RWPE2 (cell line): ENCODE results near the gene SLC19A1.

Experiments
- ATAC-seq: fragments of 200-7000 bp; cut with Tn5 transposase; 3 replicates; pipeline ENCODE4 v1.9.1; 2021; ENCODE audit warnings: low read depth
- DNase-seq: peaks from one replicate; pipeline ENCODE4 v3.0.0-alpha.2; 2020; ENCODE audit warnings: low spot score
- H3K27ac ChIP-seq: fragments of 450-650 bp; 2 replicates; pipeline ENCODE4 v1.5.1; 2017; ENCODE audit warnings: mild to moderate bottlenecking; ENCODE audit not compliant: poor library complexity, severe bottlenecking
- H3K27me3 ChIP-seq: fragments of 250-450 bp; sonication (Bioruptor Pico); 2 replicates; pipeline ENCODE4 v1.5.1; 2021; ENCODE audit warnings: mild to moderate bottlenecking, moderate library complexity; ENCODE audit not compliant: insufficient read depth, poor library complexity, severe bottlenecking
- H3K36me3 ChIP-seq: fragments of 250-450 bp; sonication (Bioruptor Pico); 2 replicates; pipeline ENCODE4 v1.5.1; 2020; ENCODE audit warnings: low read depth, mild to moderate bottlenecking, moderate library complexity
- H3K4me1 ChIP-seq: fragments of 250-450 bp; sonication (Bioruptor Pico); 2 replicates; pipeline ENCODE4 v1.5.1; 2021; ENCODE audit warnings: mild to moderate bottlenecking, moderate library complexity; ENCODE audit not compliant: insufficient read depth, poor library complexity, severe bottlenecking
- H3K4me3 ChIP-seq: fragments of 250-450 bp; sonication (Bioruptor Pico); 2 replicates; pipeline ENCODE4 v1.5.1; 2021; ENCODE audit warnings: mild to moderate bottlenecking, moderate library complexity; ENCODE audit not compliant: severe bottlenecking
- H3K9me3 ChIP-seq: fragments of 250-450 bp; sonication (Bioruptor Pico); 2 replicates; pipeline ENCODE4 v1.5.1; 2021; ENCODE audit warnings: mild to moderate bottlenecking, moderate library complexity; ENCODE audit not compliant: severe bottlenecking
- TF ChIP-seq, protein P1 (sequence below): fragments of 450-650 bp; IDR thresholded peaks from one replicate; pipeline ENCODE4 v1.5.1; 2017; ENCODE audit warnings: mild to moderate bottlenecking, moderate library complexity; ENCODE audit not compliant: poor library complexity, severe bottlenecking

SLC19A1 gene

DNA sequence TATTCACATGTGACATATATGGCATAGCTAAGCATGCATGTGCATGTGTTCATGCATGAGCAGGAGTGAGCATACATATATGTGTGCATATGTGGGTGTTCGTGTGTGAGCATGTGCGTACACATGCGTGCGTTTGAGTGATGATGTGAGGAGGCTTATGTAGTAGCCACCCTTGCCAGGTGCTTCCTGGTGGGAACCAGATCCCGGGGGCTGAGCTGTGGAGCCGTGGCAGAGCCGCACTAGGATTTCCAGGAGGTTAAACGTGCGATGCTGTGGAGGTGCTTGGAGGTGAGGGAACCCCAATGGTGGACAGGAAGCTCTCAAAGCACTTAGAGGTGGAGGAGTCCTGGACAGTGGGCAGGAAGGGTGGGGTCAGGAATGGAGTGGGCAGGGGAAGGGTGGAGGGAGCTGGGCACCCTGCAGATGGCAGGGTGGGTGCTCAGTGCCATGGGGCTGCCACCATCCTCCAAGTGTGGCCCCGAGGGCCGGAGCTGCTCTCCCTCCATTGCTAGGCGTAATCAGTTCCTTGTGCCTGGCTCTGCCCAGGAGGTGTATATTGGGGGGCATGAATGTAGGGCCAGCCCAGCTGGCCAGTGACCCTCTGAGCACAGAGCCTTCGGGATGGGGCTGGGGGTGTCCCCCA lies 88.8 kb downstream of the SLC19A1 start:
- no peaks in the 10 kb centered on the region for H3K4me1 ChIP-seq
- no peak overlapping the region for H3K27ac ChIP-seq
- H3K9me3 ChIP-seq = no peaks in the 10 kb centered on the region
- no peak overlapping the region for H3K4me3 ChIP-seq
- DNase-seq (no peak), ATAC-seq (no peak)
- H3K27me3 ChIP-seq = no peaks in the 10 kb centered on the region
- no peaks in the 10 kb centered on the region for H3K36me3 ChIP-seq
- TF ChIP-seq, protein P1, sequence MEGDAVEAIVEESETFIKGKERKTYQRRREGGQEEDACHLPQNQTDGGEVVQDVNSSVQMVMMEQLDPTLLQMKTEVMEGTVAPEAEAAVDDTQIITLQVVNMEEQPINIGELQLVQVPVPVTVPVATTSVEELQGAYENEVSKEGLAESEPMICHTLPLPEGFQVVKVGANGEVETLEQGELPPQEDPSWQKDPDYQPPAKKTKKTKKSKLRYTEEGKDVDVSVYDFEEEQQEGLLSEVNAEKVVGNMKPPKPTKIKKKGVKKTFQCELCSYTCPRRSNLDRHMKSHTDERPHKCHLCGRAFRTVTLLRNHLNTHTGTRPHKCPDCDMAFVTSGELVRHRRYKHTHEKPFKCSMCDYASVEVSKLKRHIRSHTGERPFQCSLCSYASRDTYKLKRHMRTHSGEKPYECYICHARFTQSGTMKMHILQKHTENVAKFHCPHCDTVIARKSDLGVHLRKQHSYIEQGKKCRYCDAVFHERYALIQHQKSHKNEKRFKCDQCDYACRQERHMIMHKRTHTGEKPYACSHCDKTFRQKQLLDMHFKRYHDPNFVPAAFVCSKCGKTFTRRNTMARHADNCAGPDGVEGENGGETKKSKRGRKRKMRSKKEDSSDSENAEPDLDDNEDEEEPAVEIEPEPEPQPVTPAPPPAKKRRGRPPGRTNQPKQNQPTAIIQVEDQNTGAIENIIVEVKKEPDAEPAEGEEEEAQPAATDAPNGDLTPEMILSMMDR = no peak

DNA sequence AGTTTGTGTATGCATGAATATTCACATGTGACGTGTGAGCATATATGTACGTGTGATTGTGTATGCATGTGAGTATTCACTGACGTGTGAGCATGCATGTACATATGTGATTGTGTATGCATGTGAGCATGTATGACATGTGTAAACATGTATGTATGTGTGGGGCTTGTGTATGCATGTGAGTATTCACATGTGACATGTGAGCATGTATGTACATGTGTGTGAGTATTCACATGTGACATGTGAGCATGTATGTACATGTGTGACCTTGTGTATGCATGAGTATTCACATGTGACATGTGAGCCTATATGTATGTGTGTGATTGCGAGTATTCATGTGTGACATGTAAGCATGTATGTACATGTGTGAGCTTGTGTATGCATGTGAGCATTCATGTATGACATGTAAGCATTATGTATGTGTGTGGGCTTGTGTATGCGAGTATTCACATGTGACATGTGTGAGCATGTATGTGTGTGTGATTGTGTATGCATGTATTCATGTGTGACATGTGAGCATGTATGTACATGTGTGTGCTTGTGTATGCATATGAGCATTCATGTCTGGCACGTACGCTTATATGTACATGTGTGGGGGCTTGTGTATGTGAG lies 89.4 kb downstream of the SLC19A1 start:
- Histone ChIP-seq H3K27ac (no peak overlapping the region), H3K9me3 (no peaks in the 10 kb centered on the region), H3K4me1 (no peaks in the 10 kb centered on the region), H3K27me3 (no peaks in the 10 kb centered on the region), H3K36me3 (no peaks in the 10 kb centered on the region), H3K4me3 (no peak overlapping the region)
- DNase-seq (no peak), ATAC-seq (no peak)
- TF ChIP-seq, protein P1 = no peak

DNA sequence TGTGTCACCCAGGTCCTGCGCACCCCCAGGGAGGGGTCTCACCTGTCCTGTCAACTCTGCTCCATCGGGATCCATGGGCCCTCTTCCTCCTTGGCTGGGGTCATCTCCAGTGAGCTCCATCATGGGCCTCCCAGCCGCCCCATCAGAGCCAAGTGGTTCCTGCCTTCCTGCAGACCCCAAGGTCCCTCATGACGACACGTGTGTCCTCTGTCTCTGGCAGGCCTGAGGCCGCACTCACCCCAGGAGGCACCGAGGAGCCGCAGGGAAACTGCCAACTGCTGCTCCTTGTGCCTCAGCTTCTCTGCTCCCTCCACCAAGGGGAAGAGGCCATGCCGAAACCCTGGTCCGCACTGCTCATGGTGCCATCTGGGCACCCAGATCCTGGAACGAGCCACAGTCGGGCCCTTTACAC lies 90.5 kb downstream of the SLC19A1 start:
- H3K4me3 ChIP-seq = no peak overlapping the region
- ATAC-seq = no peak
- TF ChIP-seq, protein P1 = no peak
- H3K36me3 ChIP-seq = no peaks in the 10 kb centered on the region
- no peak overlapping the region for H3K27ac ChIP-seq
- DNase-seq = no peak
- H3K9me3 ChIP-seq = no peaks in the 10 kb centered on the region
- H3K27me3 ChIP-seq = no peaks in the 10 kb centered on the region
- H3K4me1 ChIP-seq = no peaks in the 10 kb centered on the region

DNA sequence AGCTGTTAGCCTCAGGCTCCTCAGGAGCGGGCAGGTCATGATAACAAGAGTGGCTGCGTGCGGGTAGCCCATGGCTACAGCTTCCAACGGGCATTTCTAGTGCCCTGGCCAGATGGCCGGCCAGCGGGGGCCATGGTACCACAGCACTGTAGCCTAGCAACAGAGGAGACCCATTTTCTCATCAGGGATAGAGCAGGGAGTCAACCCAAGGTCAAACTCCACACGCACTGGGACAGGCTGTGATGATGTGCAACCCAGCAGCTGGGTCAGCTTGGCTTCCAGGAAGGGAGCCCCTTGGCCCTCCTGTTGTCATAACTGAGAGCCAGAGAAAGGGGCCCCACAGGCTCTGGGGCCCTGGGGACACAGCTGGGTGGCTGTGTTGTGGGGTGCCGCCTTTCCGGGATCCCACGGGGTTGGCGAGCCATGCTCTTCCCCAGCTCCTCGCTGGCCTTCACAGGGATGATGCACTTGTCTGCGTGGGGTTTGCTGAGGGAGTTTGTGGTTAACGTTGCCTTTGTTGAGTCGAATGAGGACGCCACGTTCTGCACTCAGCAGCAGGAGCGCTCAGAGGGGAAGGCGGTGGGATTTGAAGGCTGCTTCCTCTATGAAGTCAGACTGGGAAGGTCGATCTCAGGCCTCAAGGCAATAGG lies 91.0 kb downstream of the SLC19A1 start:
- no peaks in the 10 kb centered on the region for H3K27me3 ChIP-seq
- H3K4me3 ChIP-seq = no peak overlapping the region
- no peaks in the 10 kb centered on the region for H3K36me3 ChIP-seq
- H3K27ac ChIP-seq = no peak overlapping the region
- ATAC-seq (no peak), DNase-seq (no peak)
- peaks cover 5% of the 10 kb centered on the region for H3K9me3 ChIP-seq
- TF ChIP-seq, protein P1 = no peak
- no peaks in the 10 kb centered on the region for H3K4me1 ChIP-seq
